ENCODE results near the gene CTSD. TPM values are rescaled to one million over a fixed set of nuclear protein-coding genes. Genes with fewer than 3 reads are reported as not detected.
A peak's percentile ranks its signal among the peaks of the same experiment; 100 is the strongest.
"Not testable (repeated sequence)": the region's sequence is repeated elsewhere in the genome, so short reads cannot be mapped to it uniquely, and the experiment has no call there.

CTSD gene
- total RNA-seq = 84.2 and 92.1 TPM in 2 replicates

- Mint-ChIP-seq H3K9me3 (no peaks in the 10 kb centered on the region), H3K27me3 (ENCODE audit: insufficient read depth) (no peaks in the 10 kb centered on the region), H3K4me3 (peak within 1 kb of the TSS; percentile 89), H3K36me3 (ENCODE audit: low read depth) (peaks cover 3% of the 10 kb centered on the region), H3K27ac (peak within 1 kb of the TSS; percentile 92), H3K4me1 (ENCODE audit: low read depth) (peaks cover 18% of the 10 kb centered on the region)
- intact Hi-C loops (cut with micrococcal nuclease) = loop anchor here (1.0 to 5.0 kb wide), 3 partner anchors 8 to 377 kb away; partner anchors contain the start of genes BRSK2 and LSP1
- peak; percentile 88 for DNase-seq (ENCODE audit: low spot score)
These were observed at the start of gene CTSD for GRCh38 chr11:1763796-1764661. CTSD (minus strand) TSS chr11:1763927; CDS start chr11:1763859, 68 bp downstream.

GRCh38 chr11:1813356-1813755, 49.6 kb upstream of the CTSD start:
- H3K9me3 Mint-ChIP-seq; intact Hi-C loops (cut with micrococcal nuclease): not testable (repeated sequence)

GRCh38 chr11:1812801-1813200, 49.1 kb upstream of the CTSD start:
- Mint-ChIP-seq H3K9me3 (no peaks in the 10 kb centered on the region), H3K36me3 (ENCODE audit: low read depth) (no peaks in the 10 kb centered on the region), H3K4me1 (ENCODE audit: low read depth) (no peaks in the 10 kb centered on the region), H3K27ac (no peak overlapping the region), H3K27me3 (ENCODE audit: insufficient read depth) (peaks cover 14% of the 10 kb centered on the region), H3K4me3 (no peak overlapping the region)
- intact Hi-C loops (cut with micrococcal nuclease) = no loop called here
- DNase-seq (ENCODE audit: low spot score) = no peak

More at GRCh38 chr11:1813356-1813755, 49.6 kb upstream of the CTSD start:
- H3K27ac Mint-ChIP-seq; H3K36me3 Mint-ChIP-seq (ENCODE audit: low read depth); DNase-seq (ENCODE audit: low spot score); H3K4me1 Mint-ChIP-seq (ENCODE audit: low read depth); H3K4me3 Mint-ChIP-seq: not testable (repeated sequence)
- peaks cover 14% of the 10 kb centered on the region for H3K27me3 Mint-ChIP-seq (ENCODE audit: insufficient read depth)

- Mint-ChIP-seq H3K27me3 (ENCODE audit: insufficient read depth) (peaks cover 14% of the 10 kb centered on the region), H3K4me1 (ENCODE audit: low read depth) (no peaks in the 10 kb centered on the region), H3K4me3 (no peak overlapping the region), H3K9me3 (no peaks in the 10 kb centered on the region), H3K27ac (no peak overlapping the region), H3K36me3 (ENCODE audit: low read depth) (no peaks in the 10 kb centered on the region)
- DNase-seq (ENCODE audit: low spot score) = no peak
- intact Hi-C loops (cut with micrococcal nuclease) = no loop called here
These were observed 48.5 kb upstream of the CTSD start for GRCh38 chr11:1812274-1812673.

- intact Hi-C loops (cut with micrococcal nuclease) = no loop called here
- no peak for DNase-seq (ENCODE audit: low spot score)
- H3K27me3 Mint-ChIP-seq (ENCODE audit: insufficient read depth) = peaks cover 14% of the 10 kb centered on the region
These were observed 47.0 kb upstream of the CTSD start for GRCh38 chr11:1810761-1811160.

GRCh38 chr11:1807264-1807995, 43.7 kb upstream of the CTSD start:
- Mint-ChIP-seq H3K27ac (no peak overlapping the region), H3K36me3 (ENCODE audit: low read depth) (no peaks in the 10 kb centered on the region), H3K27me3 (ENCODE audit: insufficient read depth) (peaks cover 16% of the 10 kb centered on the region), H3K4me1 (ENCODE audit: low read depth) (no peaks in the 10 kb centered on the region), H3K9me3 (no peaks in the 10 kb centered on the region), H3K4me3 (no peak overlapping the region)
- no peak for DNase-seq (ENCODE audit: low spot score)
- intact Hi-C loops (cut with micrococcal nuclease) = no loop called here

More at GRCh38 chr11:1810761-1811160, 47.0 kb upstream of the CTSD start:
- Mint-ChIP-seq H3K9me3 (no peaks in the 10 kb centered on the region), H3K4me3 (no peak overlapping the region), H3K4me1 (ENCODE audit: low read depth) (no peaks in the 10 kb centered on the region), H3K27ac (no peak overlapping the region), H3K36me3 (ENCODE audit: low read depth) (no peaks in the 10 kb centered on the region)

GRCh38 chr11:1805525-1805924, 41.8 kb upstream of the CTSD start:
- intact Hi-C loops (cut with micrococcal nuclease) = no loop called here
- Mint-ChIP-seq H3K27ac (no peak overlapping the region), H3K36me3 (ENCODE audit: low read depth) (no peaks in the 10 kb centered on the region), H3K9me3 (no peaks in the 10 kb centered on the region), H3K4me1 (ENCODE audit: low read depth) (no peaks in the 10 kb centered on the region), H3K27me3 (ENCODE audit: insufficient read depth) (peaks cover 5% of the 10 kb centered on the region), H3K4me3 (no peak overlapping the region)
- DNase-seq (ENCODE audit: low spot score) = no peak

- H3K27ac Mint-ChIP-seq; H3K27me3 Mint-ChIP-seq (ENCODE audit: insufficient read depth); intact Hi-C loops (cut with micrococcal nuclease); H3K36me3 Mint-ChIP-seq (ENCODE audit: low read depth); H3K4me1 Mint-ChIP-seq (ENCODE audit: low read depth); H3K9me3 Mint-ChIP-seq; H3K4me3 Mint-ChIP-seq; DNase-seq (ENCODE audit: low spot score): not testable (repeated sequence)
These were observed 40.2 kb upstream of the CTSD start for GRCh38 chr11:1803835-1804519.

- no peaks in the 10 kb centered on the region for H3K4me1 Mint-ChIP-seq (ENCODE audit: low read depth)
- H3K4me3 Mint-ChIP-seq = no peak overlapping the region
- DNase-seq (ENCODE audit: low spot score) = no peak
- intact Hi-C loops (cut with micrococcal nuclease) = no loop called here
- no peaks in the 10 kb centered on the region for H3K9me3 Mint-ChIP-seq
- no peak overlapping the region for H3K27ac Mint-ChIP-seq
- no peaks in the 10 kb centered on the region for H3K36me3 Mint-ChIP-seq (ENCODE audit: low read depth)
- H3K27me3 Mint-ChIP-seq (ENCODE audit: insufficient read depth) = peaks cover 5% of the 10 kb centered on the region
These were observed 39.5 kb upstream of the CTSD start for GRCh38 chr11:1803246-1803645.

- intact Hi-C loops (cut with micrococcal nuclease) = no loop called here
- Mint-ChIP-seq H3K9me3 (no peaks in the 10 kb centered on the region), H3K27ac (no peak overlapping the region), H3K27me3 (ENCODE audit: insufficient read depth) (peaks cover 5% of the 10 kb centered on the region), H3K4me3 (no peak overlapping the region), H3K36me3 (ENCODE audit: low read depth) (no peaks in the 10 kb centered on the region), H3K4me1 (ENCODE audit: low read depth) (peaks cover 2% of the 10 kb centered on the region)
- no peak for DNase-seq (ENCODE audit: low spot score)
These were observed 33.8 kb upstream of the CTSD start for GRCh38 chr11:1797391-1798125.

GRCh38 chr11:1796413-1797011, 32.8 kb upstream of the CTSD start:
- no peaks in the 10 kb centered on the region for H3K9me3 Mint-ChIP-seq
- no peak overlapping the region for H3K27ac Mint-ChIP-seq
- H3K4me1 Mint-ChIP-seq (ENCODE audit: low read depth) = peaks cover 6% of the 10 kb centered on the region
- intact Hi-C loops (cut with micrococcal nuclease) = no loop called here
- H3K36me3 Mint-ChIP-seq (ENCODE audit: low read depth) = no peaks in the 10 kb centered on the region
- DNase-seq (ENCODE audit: low spot score) = no peak
- H3K27me3 Mint-ChIP-seq (ENCODE audit: insufficient read depth) = peaks cover 4% of the 10 kb centered on the region
- H3K4me3 Mint-ChIP-seq = no peak overlapping the region

- Mint-ChIP-seq H3K36me3 (ENCODE audit: low read depth) (no peaks in the 10 kb centered on the region), H3K27me3 (ENCODE audit: insufficient read depth) (peaks cover 12% of the 10 kb centered on the region), H3K27ac (no peak overlapping the region), H3K4me1 (ENCODE audit: low read depth) (peaks cover 6% of the 10 kb centered on the region), H3K9me3 (no peaks in the 10 kb centered on the region), H3K4me3 (no peak overlapping the region)
- DNase-seq (ENCODE audit: low spot score) = no peak
- intact Hi-C loops (cut with micrococcal nuclease) = no loop called here
These were observed 29.4 kb upstream of the CTSD start for GRCh38 chr11:1793081-1793480.
